Mesenchymal stem cell (in vitro differentiated cells and primary cell): ENCODE data around the gene SELENOK.
A peak's percentile ranks its signal among the peaks of the same experiment; 100 is the strongest.

Source experiments
- DNase-seq: peaks from one replicate; pipeline ENCODE4 v3.0.0-alpha.2; 2013
- H2AFZ ChIP-seq: one replicate; pipeline ENCODE4 v1.6.1; 2013; ENCODE audit warnings: low read depth, mild to moderate bottlenecking, control low read depth, inconsistent platforms, low read length, moderate library complexity
- H2AK5ac ChIP-seq: 2 replicates; pipeline ENCODE4 v1.6.1; 2013; ENCODE audit warnings: low read length, moderate library complexity, mild to moderate bottlenecking, inconsistent platforms; ENCODE audit not compliant: severe bottlenecking
- H2BK120ac ChIP-seq: one replicate; pipeline ENCODE4 v1.6.1; 2013; ENCODE audit warnings: low read depth, mild to moderate bottlenecking, inconsistent platforms, low read length, moderate library complexity
- H2BK12ac ChIP-seq, 2 experiments: one replicate each; pipeline ENCODE4 v1.6.1; 2013; ENCODE audit warnings: inconsistent platforms in 2 of 2, low read length in 2 of 2, mild to moderate bottlenecking in 2 of 2, moderate library complexity in 2 of 2, control low read depth in 1 of 2
- H2BK15ac ChIP-seq: one replicate; pipeline ENCODE4 v1.6.1; 2013; ENCODE audit warnings: mild to moderate bottlenecking, low read depth, inconsistent platforms; ENCODE audit not compliant: poor library complexity, severe bottlenecking
- H2BK5ac ChIP-seq: 2 replicates; pipeline ENCODE4 v1.6.1; 2013; ENCODE audit warnings: low read depth, mild to moderate bottlenecking, low read length, control low read depth, inconsistent platforms; ENCODE audit not compliant: poor library complexity, severe bottlenecking
- H3K14ac ChIP-seq, 2 experiments: one replicate each; pipeline ENCODE4 v1.6.1; 2013; ENCODE audit warnings: inconsistent platforms in 2 of 2, low read length in 2 of 2, control low read depth in 1 of 2, mild to moderate bottlenecking in 1 of 2, moderate library complexity in 1 of 2
- H3K18ac ChIP-seq, 2 experiments: one replicate each; pipeline ENCODE4 v1.6.1; 2013; ENCODE audit warnings: inconsistent platforms in 2 of 2, low read length in 2 of 2, control low read depth in 1 of 2, low read depth in 1 of 2, mild to moderate bottlenecking in 1 of 2
- H3K23ac ChIP-seq, 2 experiments: one replicate each; pipeline ENCODE4 v1.6.1; 2013; ENCODE audit warnings: inconsistent platforms in 2 of 2, low read length in 2 of 2, mild to moderate bottlenecking in 2 of 2, moderate library complexity in 2 of 2, control low read depth in 1 of 2
- H3K27ac ChIP-seq: 2 replicates; pipeline ENCODE4 v1.5.1; 2013; ENCODE audit warnings: mild to moderate bottlenecking, moderate library complexity, low read length, control low read depth, inconsistent platforms; ENCODE audit not compliant: poor library complexity, severe bottlenecking
- H3K27me3 ChIP-seq, 2 experiments: 2 replicates each; pipeline versions ENCODE4 v1.6.1 to v1.7.0; 2013; ENCODE audit warnings: low read length in 2 of 2, mild to moderate bottlenecking in 2 of 2, moderate library complexity in 2 of 2, control low read depth in 1 of 2, inconsistent platforms in 1 of 2; ENCODE audit not compliant: control insufficient read depth in 1 of 2, insufficient read depth in 1 of 2
- H3K36me3 ChIP-seq, 2 experiments: 2 replicates each; pipeline versions ENCODE4 v1.6.1 to v1.7.0; 2013; ENCODE audit warnings: low read length in 2 of 2, control low read depth in 1 of 2, inconsistent platforms in 1 of 2, low read depth in 1 of 2, mild to moderate bottlenecking in 1 of 2; ENCODE audit not compliant: insufficient read depth in 2 of 2, control insufficient read depth in 1 of 2
- H3K4ac ChIP-seq, 2 experiments: one replicate each; pipeline ENCODE4 v1.6.1; 2013; ENCODE audit warnings: inconsistent platforms in 2 of 2, low read length in 2 of 2, mild to moderate bottlenecking in 2 of 2, moderate library complexity in 2 of 2, control low read depth in 1 of 2, low read depth in 1 of 2
- H3K4me1 ChIP-seq: 2 replicates; pipeline ENCODE4 v1.6.1; 2013; ENCODE audit warnings: low read depth, low read length, control low read depth; ENCODE audit not compliant: control insufficient read depth, insufficient read depth
- H3K4me2 ChIP-seq: 2 replicates; pipeline ENCODE4 v1.6.1; 2013; ENCODE audit warnings: low read length, mild to moderate bottlenecking, inconsistent platforms; ENCODE audit not compliant: poor library complexity, severe bottlenecking
- H3K4me3 ChIP-seq, 2 experiments: 2 replicates each; pipeline versions ENCODE4 v1.5.1 to v1.7.0; 2013; ENCODE audit warnings: low read length in 2 of 2, mild to moderate bottlenecking in 2 of 2, control low read depth in 1 of 2, low read depth in 1 of 2; ENCODE audit not compliant: insufficient read depth in 1 of 2
- H3K79me1 ChIP-seq: replicated peaks from 2 replicates; pipeline ENCODE4 v1.6.1; 2013; ENCODE audit warnings: mild to moderate bottlenecking, control low read depth, low read length, inconsistent platforms; ENCODE audit not compliant: poor library complexity, severe bottlenecking
- H3K9ac ChIP-seq: 2 replicates; pipeline ENCODE4 v1.7.0; 2013; ENCODE audit warnings: mild to moderate bottlenecking, low read length, moderate library complexity
- H3K9me3 ChIP-seq: 2 replicates; pipeline ENCODE4 v1.7.0; 2013; ENCODE audit warnings: mild to moderate bottlenecking, low read length; ENCODE audit not compliant: control insufficient read depth
- H4K8ac ChIP-seq: one replicate; pipeline ENCODE4 v1.6.1; 2013; ENCODE audit warnings: inconsistent platforms, mild to moderate bottlenecking, low read length, moderate library complexity
- H4K91ac ChIP-seq: one replicate; pipeline ENCODE4 v1.6.1; 2013; ENCODE audit warnings: mild to moderate bottlenecking, low read length, inconsistent platforms
- WGBS: methylation state at CpG from one replicate; pipeline ENCODE4 v1.1.7; 2013; ENCODE audit warnings: mixed read lengths; 5-methylcytosine and 5-hydroxymethylcytosine counted together

The SELENOK gene

DNA sequence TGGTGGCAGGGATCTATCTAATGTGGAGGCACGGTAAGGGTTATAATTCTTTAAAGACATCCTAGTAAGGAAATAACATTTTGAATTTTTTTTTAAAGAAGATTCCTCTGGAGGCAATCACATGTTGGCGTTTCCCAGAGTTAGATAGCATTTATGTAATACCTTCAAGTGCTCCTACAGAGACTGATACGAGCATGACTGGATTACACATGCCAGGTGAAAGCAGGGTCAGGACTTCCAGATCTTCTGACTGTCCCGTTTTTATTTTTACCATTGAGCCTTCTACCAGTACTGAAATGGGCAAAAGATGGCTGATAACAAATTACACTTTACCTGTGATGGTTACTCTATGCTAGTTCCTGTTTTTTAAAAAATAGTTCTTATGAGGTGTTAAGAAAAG, 31.5 kb downstream of the SELENOK start:
- H2BK12ac ChIP-seq, result no peak overlapping the region
- no peak overlapping the region for H3K4me2 ChIP-seq
- H4K8ac ChIP-seq, result no peak overlapping the region
- H2BK5ac ChIP-seq, result no peak overlapping the region
- H2AFZ ChIP-seq, result no peak overlapping the region
- H3K4me1 ChIP-seq, result peaks cover 8% of the 10 kb centered on the region
- no peak overlapping the region for H3K27ac ChIP-seq
- H3K27me3 ChIP-seq, result no peaks in the 10 kb centered on the region
- H3K14ac ChIP-seq, result no peak overlapping the region
- H3K18ac ChIP-seq, result no peak overlapping the region
- H3K4ac ChIP-seq, result no peak overlapping the region
- peaks cover 3% of the 10 kb centered on the region for H3K79me1 ChIP-seq
- WGBS, result 100% methylated on average over 2 of the region's 4 CpGs
- H2BK120ac ChIP-seq, result no peak overlapping the region
- no peaks in the 10 kb centered on the region for H3K9me3 ChIP-seq
- H3K4me3 ChIP-seq, result no peak overlapping the region
- H2AK5ac ChIP-seq, result no peak overlapping the region
- H2BK15ac ChIP-seq, result no peak overlapping the region
- no peak overlapping the region for H3K9ac ChIP-seq
- H3K36me3 ChIP-seq, result peaks cover 21 to 53% of the 10 kb centered on the region in 2 experiments
- H3K23ac ChIP-seq, result no peak overlapping the region
- H4K91ac ChIP-seq, result no peak overlapping the region
- DNase-seq, result no peak

DNA sequence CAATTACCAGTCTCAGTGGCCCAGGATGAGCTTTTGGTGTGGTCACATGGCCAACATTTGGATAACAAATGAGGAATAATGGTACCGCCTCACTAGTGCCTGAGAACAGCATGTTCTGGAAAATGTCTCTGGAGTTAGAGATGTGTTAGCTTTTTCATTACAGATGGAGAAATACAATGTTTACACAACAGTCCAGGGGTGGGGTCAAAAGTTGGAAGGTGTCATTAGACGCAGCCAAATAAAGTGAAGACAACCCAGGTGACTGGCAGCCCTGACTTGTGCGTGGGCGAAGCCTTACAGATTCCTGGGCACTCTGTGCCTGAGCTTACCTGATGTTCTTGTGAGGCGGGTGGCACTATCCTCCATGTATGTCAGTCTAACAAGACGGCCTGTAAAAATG, 32.5 kb downstream of the SELENOK start:
- Histone ChIP-seq H2BK12ac (no peak overlapping the region), H3K79me1 (no peaks in the 10 kb centered on the region), H3K4me3 (no peak overlapping the region), H3K4me2 (no peak overlapping the region), H3K18ac (no peak overlapping the region), H3K4me1 (peaks cover 8% of the 10 kb centered on the region), H2BK15ac (no peak overlapping the region), H3K36me3 (peaks cover 14 to 45% of the 10 kb centered on the region in 2 experiments), H2BK120ac (no peak overlapping the region), H3K23ac (no peak overlapping the region), H3K27me3 (no peaks in the 10 kb centered on the region), H2BK5ac (no peak overlapping the region), H4K8ac (no peak overlapping the region), H3K4ac (no peak overlapping the region), H3K14ac (no peak overlapping the region), H3K9me3 (no peaks in the 10 kb centered on the region), H2AFZ (no peak overlapping the region), H4K91ac (no peak overlapping the region), H3K27ac (no peak overlapping the region), H3K9ac (no peak overlapping the region), H2AK5ac (no peak overlapping the region)
- no peak for DNase-seq
- 96% methylated on average over 4 of the region's 6 CpGs for WGBS

DNA sequence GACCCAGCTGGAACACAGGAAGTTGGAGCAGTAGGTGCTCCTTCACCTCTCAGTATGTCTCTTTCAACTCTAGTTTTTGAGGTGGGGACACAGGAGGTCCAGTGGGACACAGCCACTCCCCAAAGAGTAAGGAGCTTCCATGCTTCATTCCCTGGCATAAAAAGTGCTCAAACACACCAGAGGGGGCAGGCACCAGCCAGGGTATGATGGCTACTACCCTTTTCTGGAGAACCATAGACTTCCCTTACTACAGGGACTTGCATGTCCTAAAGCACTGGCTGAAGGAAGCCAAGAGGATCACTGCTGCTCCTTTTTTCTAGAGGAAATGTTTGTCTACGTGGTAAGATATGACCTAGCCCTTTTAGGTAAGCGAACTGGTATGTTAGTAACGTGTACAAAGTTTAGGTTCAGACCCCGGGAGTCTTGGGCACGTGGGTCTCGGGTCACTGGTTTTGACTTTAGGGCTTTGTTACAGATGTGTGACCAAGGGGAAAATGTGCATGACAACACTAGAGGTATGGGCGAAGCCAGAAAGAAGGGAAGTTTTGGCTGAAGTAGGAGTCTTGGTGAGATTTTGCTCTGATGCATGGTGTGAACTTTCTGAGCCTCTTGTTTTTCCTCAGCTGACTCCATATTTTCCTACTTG, 33.4 kb downstream of the SELENOK start:
- no peak overlapping the region for H3K4ac ChIP-seq
- H2AK5ac ChIP-seq, result no peak overlapping the region
- DNase-seq, result no peak
- no peak overlapping the region for H2BK120ac ChIP-seq
- peaks cover 8% of the 10 kb centered on the region for H3K4me1 ChIP-seq
- no peaks in the 10 kb centered on the region for H3K79me1 ChIP-seq
- H2AFZ ChIP-seq, result no peak overlapping the region
- peak overlapping the region; percentile 40 for H3K27ac ChIP-seq
- H2BK5ac ChIP-seq, result peak overlapping the region; percentile 26
- 83% methylated on average over 7 of the region's 7 CpGs for WGBS
- no peak overlapping the region for H2BK15ac ChIP-seq
- H3K27me3 ChIP-seq, result no peaks in the 10 kb centered on the region
- H3K14ac ChIP-seq, result no peak overlapping the region
- no peak overlapping the region for H4K8ac ChIP-seq
- H3K9me3 ChIP-seq, result no peaks in the 10 kb centered on the region
- no peak overlapping the region for H3K4me3 ChIP-seq
- H3K23ac ChIP-seq, result no peak overlapping the region
- peaks cover 9 to 37% of the 10 kb centered on the region in 2 experiments for H3K36me3 ChIP-seq
- H3K9ac ChIP-seq, result no peak overlapping the region
- H2BK12ac ChIP-seq, result no peak overlapping the region
- no peak overlapping the region for H4K91ac ChIP-seq
- peak overlapping the region; percentile 8 for H3K4me2 ChIP-seq
- H3K18ac ChIP-seq, result no peak overlapping the region

DNA sequence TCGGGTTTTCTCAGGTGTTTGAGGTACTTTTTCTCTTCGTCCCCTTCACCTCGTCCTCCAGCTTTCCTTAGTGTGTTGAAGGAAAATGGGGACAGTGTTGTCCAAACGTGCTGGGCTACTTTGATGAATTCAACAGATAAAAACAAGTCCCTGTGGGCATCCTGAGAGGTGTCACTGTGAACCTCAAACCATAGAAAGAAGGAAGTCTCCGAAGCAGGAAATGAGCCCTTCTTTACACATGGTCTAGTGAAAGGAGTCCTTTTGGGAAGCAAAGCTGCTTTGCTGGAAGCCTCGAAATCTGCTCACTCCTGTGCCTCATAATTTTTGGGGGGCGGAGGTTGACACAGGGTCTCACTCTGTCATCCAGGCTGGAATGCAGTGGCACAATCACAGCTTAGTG, 34.7 kb downstream of the SELENOK start:
- 81% methylated on average over 6 of the region's 7 CpGs for WGBS
- peaks cover 9 to 25% of the 10 kb centered on the region in 2 experiments for H3K36me3 ChIP-seq

More for the DNA sequence above, 34.7 kb downstream of the SELENOK start:
- peaks cover 8% of the 10 kb centered on the region for H3K4me1 ChIP-seq
- no peak overlapping the region for H3K9ac ChIP-seq
- no peak overlapping the region for H3K23ac ChIP-seq
- no peak overlapping the region for H3K4me3 ChIP-seq
- no peaks in the 10 kb centered on the region for H3K27me3 ChIP-seq
- no peak overlapping the region for H2BK15ac ChIP-seq
- no peaks in the 10 kb centered on the region for H3K9me3 ChIP-seq
- H2AK5ac ChIP-seq, result no peak overlapping the region
- no peak overlapping the region for H3K27ac ChIP-seq
- no peak overlapping the region for H3K4ac ChIP-seq
- no peak overlapping the region for H4K8ac ChIP-seq
- H4K91ac ChIP-seq, result no peak overlapping the region
- no peak overlapping the region for H2BK12ac ChIP-seq
- H3K14ac ChIP-seq, result no peak overlapping the region
- no peak overlapping the region for H2BK120ac ChIP-seq
- H3K4me2 ChIP-seq, result no peak overlapping the region
- no peak overlapping the region for H2BK5ac ChIP-seq
- no peak overlapping the region for H2AFZ ChIP-seq
- H3K18ac ChIP-seq, result no peak overlapping the region
- DNase-seq, result no peak
- H3K79me1 ChIP-seq, result no peaks in the 10 kb centered on the region
